ENCODE measurements around the gene UBAC2.

The UBAC2 gene

GRCh38 chr13:99190147-99190985, 10.3 kb upstream of the UBAC2 start:
- no peak for ATAC-seq

GRCh38 chr13:99191336-99191899, 9.2 kb upstream of the UBAC2 start:
- no peak for ATAC-seq
- TF ChIP-seq CREB5 (CRISPR knock-in tag; IDR thresholded peaks at IDR 0.05; ENCODE audit: low read depth) (no peak), PPARA (CRISPR knock-in tag; IDR thresholded peaks at IDR 0.05; ENCODE audit: borderline replicate concordance) (no peak), ARNTL (CRISPR knock-in tag; IDR thresholded peaks at IDR 0.05; ENCODE audit: borderline replicate concordance, low read depth) (no peak), POU6F1 (CRISPR knock-in tag; IDR thresholded peaks at IDR 0.05; ENCODE audit: borderline replicate concordance, low read depth) (no peak), ISL1 (CRISPR knock-in tag; IDR thresholded peaks at IDR 0.05) (no peak), CSRNP3 (CRISPR knock-in tag; IDR thresholded peaks at IDR 0.05) (no peak), OSR1 (CRISPR knock-in tag; IDR thresholded peaks at IDR 0.05) (no peak), ZNF565 (CRISPR knock-in tag; conservative IDR thresholded peaks at IDR 0.05; ENCODE audit: low read depth) (no peak), ESRRG (CRISPR knock-in tag; IDR thresholded peaks at IDR 0.05) (no peak), TCF4 (CRISPR knock-in tag; IDR thresholded peaks at IDR 0.05; ENCODE audit: borderline replicate concordance) (no peak), BACH2 (CRISPR knock-in tag; IDR thresholded peaks at IDR 0.05; ENCODE audit: borderline replicate concordance) (no peak), RARB (CRISPR knock-in tag; IDR thresholded peaks at IDR 0.05) (no peak)

More at GRCh38 chr13:99190147-99190985, 10.3 kb upstream of the UBAC2 start:
- TF ChIP-seq ESRRG (CRISPR knock-in tag; IDR thresholded peaks at IDR 0.05), result no peak
- TF ChIP-seq ZNF8 (CRISPR knock-in tag; IDR thresholded peaks at IDR 0.05), result no peak
- TF ChIP-seq TOX (CRISPR knock-in tag; IDR thresholded peaks at IDR 0.05; ENCODE audit: borderline replicate concordance), result no peak
- no peak for TF ChIP-seq ZFP3 (CRISPR knock-in tag; IDR thresholded peaks at IDR 0.05)
- no peak for TF ChIP-seq ARNTL (CRISPR knock-in tag; IDR thresholded peaks at IDR 0.05; ENCODE audit: borderline replicate concordance, low read depth)
- TF ChIP-seq CREB5 (CRISPR knock-in tag; IDR thresholded peaks at IDR 0.05; ENCODE audit: low read depth), result no peak
- TF ChIP-seq TSHZ2 (CRISPR knock-in tag; IDR thresholded peaks at IDR 0.05), result no peak
- TF ChIP-seq SNAI2 (CRISPR knock-in tag; IDR thresholded peaks at IDR 0.05), result no peak
- no peak for TF ChIP-seq ZC3H10 (CRISPR knock-in tag; IDR thresholded peaks at IDR 0.05)
- TF ChIP-seq ZNF565 (CRISPR knock-in tag; conservative IDR thresholded peaks at IDR 0.05; ENCODE audit: low read depth), result no peak

GRCh38 chr13:99191900-99192399, 8.7 kb upstream of the UBAC2 start:
- ATAC-seq, result 0 out of 3 replicates have a peak, but pooled peaks have one; percentile 30
- TF ChIP-seq PATZ1 (CRISPR knock-in tag; IDR thresholded peaks at IDR 0.05; ENCODE audit: borderline replicate concordance), result no peak
- no peak for TF ChIP-seq CREB5 (CRISPR knock-in tag; IDR thresholded peaks at IDR 0.05; ENCODE audit: low read depth)
- no peak for TF ChIP-seq BACH2 (CRISPR knock-in tag; IDR thresholded peaks at IDR 0.05; ENCODE audit: borderline replicate concordance)
- no peak for TF ChIP-seq CSRNP3 (CRISPR knock-in tag; IDR thresholded peaks at IDR 0.05)
- no peak for TF ChIP-seq ZNF8 (CRISPR knock-in tag; IDR thresholded peaks at IDR 0.05)
- TF ChIP-seq ZFP30 (CRISPR knock-in tag; IDR thresholded peaks at IDR 0.05), result no peak
- TF ChIP-seq ZC3H10 (CRISPR knock-in tag; IDR thresholded peaks at IDR 0.05), result no peak
- TF ChIP-seq CSDC2 (CRISPR knock-in tag; IDR thresholded peaks at IDR 0.05), result no peak
- TF ChIP-seq PPARA (CRISPR knock-in tag; IDR thresholded peaks at IDR 0.05; ENCODE audit: borderline replicate concordance), result no peak
- no peak for TF ChIP-seq GLIS3 (CRISPR knock-in tag; IDR thresholded peaks at IDR 0.05)
- TF ChIP-seq SNAI2 (CRISPR knock-in tag; IDR thresholded peaks at IDR 0.05), result no peak
